ENCODE data around the gene AQP12A.

Gene AQP12A

GRCh38 chr2:240711701-240712100 is 20.0 kb downstream of the AQP12A start:
- DNase-seq, result no peak

GRCh38 chr2:240712121-240712520 is 20.5 kb downstream of the AQP12A start:
- no peak for DNase-seq

GRCh38 chr2:240713071-240713927 is 21.6 kb downstream of the AQP12A start:
- no peak for DNase-seq

GRCh38 chr2:240713928-240714746 is 22.5 kb downstream of the AQP12A start:
- DNase-seq, result no peak

GRCh38 chr2:240714747-240715725 is 23.4 kb downstream of the AQP12A start:
- DNase-seq, result no peak

DNA sequence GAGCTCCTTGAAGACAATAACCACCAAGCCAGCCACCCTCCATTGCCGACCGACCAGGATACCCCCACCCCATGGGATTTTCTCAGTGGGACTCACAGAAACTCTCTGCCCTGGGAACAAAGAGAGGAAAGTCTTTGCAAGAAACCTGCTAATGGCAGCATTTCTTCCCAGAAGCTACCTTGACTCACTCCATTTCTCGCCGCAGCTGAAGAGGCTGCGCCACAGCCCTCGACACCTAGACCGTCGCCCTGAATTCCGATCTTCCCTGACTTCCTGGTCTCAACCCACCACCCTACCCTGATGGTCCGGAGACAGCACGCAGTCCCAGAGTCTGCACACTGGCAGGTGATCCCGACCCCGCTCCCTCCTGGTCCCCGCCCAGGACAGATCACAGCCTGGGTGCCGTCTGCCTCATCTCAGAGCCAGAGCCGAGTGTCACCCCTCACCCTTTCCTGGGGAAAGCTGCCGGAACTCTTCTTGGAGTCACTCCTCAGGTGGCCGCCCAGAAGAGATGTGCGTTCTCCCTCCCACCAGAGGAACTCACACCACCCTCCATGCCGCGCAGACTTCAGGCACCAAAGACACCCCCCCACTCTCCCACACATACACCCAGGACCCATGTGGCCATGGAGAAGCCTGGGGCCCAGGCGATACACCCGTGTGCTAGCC is 24.6 kb downstream of the AQP12A start:
- DNase-seq, result no peak

GRCh38 chr2:240717181-240717641 is 25.5 kb downstream of the AQP12A start:
- no peak for DNase-seq

DNA sequence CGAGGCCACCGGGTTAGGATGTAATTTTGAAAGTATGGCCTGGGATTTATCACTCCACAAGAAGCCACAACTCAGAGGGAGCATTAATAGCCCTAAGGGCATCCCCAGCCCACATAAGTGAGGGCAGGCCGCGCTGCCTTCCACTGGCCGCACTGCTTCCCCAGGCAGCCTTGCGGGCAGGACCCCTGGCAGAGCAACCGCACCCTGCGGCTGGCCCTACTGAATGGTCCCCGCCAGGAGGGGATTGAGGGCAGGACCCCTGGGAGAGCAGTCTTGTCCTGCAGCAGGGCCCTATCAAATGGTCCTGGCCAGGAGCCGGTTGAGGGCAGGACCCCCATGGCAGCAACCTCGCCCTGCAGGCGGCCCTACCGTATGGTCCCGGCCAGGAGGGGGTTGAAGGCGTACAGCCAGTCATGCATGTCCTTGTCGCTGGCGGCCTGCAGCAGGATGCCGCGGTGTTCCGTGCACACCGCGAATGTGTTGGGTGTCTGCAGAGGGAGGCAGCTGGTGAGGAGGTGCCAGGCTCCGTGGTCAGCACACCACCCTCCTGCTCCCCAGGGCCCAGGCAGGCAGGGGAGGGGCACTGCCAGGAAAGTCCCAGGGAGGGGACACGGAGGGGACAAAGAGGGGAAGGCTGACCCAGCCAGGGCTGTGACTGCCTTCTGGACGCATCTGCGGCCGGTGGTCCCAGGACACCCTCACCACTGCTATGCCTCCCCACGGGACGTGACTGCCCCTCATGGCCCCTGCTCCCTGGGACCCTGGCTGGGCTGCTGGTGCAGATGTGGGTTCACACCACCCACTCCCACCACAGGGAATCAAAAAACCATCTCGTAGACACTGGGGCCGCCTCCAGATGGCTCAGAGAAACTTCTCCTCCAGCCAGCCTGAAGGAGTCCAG is 26.3 kb downstream of the AQP12A start:
- DNase-seq, result no peak

DNA sequence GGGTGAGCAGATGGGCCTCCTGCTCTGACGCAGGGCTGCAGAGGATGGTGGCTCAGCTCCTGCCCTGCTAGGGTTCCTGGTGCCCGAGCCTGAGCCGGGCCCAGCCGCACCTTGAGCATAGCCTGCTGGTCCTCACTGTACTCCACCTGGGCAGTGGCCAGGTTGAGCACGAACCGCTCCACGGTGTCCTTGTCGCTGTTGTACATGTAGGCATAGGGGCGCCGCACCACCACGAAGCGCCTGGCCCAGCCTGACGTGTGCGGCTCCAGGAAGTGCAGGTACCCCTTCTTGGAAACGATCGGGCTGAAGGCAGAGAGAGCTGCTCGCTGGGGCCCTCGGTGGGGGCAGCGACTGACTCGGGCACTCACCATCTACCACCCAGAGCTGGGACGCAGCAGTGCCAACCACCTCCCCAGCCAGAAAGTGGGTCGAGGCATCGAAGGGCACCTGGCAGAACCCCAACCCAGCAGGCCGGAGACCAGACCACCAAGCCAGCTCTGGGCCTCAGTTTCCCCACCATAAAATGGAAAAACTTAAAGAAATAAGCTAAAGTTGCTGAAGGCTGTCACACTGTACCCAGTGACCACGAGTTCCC is 27.3 kb downstream of the AQP12A start:
- no peak for DNase-seq

DNA sequence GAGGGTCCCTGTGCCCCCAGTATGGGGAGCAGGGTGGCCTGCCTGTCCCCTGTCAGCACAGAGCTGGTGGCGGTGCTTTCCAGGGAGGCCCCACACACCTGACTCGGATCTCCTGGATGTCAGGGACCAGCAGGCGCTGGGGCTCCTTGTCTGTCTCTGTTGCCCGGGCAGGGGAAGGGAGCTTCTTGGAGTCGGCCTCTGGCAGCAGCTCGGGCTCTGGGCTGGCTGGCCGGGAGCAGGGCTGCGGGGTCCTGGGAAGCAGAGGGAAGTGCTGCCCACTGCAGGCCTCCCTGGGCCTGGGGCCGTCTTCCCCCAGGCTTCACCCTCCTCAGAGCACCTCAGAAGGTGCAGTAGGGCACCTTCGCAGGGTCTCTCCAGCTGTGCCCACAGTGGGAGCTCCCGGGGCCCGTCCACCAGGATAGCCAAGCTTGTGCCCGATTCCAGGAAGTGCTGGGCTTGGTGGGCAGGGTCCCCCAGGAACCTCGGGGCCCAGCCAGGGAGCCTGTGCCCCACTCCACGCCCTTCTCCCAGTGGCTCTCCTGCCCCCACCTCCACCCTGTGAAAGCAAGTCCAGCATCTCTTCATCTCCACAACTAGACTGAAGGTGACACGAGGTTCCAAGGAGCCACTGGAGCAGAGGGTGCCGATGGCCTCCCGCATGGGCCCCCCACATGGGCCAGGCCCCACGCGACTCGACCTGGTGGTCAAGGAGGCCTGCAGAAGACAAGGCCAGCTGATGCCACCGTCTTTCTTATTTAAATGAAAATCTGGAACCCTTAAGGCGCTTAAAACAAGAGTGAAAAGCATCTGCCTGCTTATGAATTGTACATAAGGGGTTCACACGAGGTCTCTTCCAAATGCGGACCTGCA is 28.2 kb downstream of the AQP12A start:
- no peak for DNase-seq

- no peak for DNase-seq
These were observed 29.3 kb downstream of the AQP12A start for GRCh38 chr2:240720686-240721595.

DNA sequence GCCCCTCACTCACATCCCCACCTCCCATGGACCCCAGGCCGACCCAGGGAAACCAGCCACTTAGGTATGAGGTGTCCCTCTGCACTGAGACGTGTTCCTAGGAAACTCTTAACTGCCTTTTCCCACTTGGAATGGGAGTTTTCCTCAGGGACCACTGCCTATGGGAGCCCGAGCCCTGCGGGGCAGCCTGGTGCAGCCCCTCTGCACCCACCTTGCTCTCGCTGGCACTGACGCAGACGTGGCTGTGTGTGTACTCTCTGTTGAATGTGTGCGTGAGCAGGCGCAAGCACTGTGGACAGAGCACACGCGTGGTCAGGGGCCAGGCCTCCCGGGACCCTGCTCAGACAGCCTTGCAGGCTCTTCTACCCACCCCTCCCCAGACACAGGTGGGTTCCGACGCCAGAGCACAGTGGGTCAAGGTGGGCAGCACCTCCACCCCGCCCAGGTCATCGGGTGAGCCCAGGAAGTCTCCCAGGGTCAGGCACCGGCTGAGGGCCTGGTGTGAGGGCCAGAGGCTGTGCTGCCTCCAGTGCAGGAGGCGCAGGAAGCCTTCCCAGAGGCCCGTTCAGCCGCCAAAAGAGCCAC is 30.0 kb downstream of the AQP12A start:
- DNase-seq, result no peak

DNA sequence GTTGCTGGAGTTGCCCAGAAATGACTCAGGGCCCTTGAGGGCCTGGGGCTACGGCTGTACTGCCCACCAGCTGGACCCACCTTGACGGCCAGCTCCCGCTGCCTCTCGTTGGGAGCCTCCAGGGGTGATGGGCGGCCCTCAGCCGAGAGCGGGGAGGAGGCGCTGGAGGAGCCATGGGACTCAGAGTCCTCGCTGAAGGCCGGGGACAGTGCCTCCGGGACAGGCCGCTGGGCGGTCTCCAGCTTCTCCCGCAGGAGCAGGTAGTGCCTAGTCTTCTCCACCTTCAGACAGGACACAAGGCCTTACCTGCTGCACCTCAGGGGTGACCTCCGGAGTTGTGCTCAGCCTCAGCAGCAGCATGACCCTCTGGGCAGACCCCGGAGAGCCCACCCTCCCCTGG is 30.7 kb downstream of the AQP12A start:
- DNase-seq, result no peak

DNA sequence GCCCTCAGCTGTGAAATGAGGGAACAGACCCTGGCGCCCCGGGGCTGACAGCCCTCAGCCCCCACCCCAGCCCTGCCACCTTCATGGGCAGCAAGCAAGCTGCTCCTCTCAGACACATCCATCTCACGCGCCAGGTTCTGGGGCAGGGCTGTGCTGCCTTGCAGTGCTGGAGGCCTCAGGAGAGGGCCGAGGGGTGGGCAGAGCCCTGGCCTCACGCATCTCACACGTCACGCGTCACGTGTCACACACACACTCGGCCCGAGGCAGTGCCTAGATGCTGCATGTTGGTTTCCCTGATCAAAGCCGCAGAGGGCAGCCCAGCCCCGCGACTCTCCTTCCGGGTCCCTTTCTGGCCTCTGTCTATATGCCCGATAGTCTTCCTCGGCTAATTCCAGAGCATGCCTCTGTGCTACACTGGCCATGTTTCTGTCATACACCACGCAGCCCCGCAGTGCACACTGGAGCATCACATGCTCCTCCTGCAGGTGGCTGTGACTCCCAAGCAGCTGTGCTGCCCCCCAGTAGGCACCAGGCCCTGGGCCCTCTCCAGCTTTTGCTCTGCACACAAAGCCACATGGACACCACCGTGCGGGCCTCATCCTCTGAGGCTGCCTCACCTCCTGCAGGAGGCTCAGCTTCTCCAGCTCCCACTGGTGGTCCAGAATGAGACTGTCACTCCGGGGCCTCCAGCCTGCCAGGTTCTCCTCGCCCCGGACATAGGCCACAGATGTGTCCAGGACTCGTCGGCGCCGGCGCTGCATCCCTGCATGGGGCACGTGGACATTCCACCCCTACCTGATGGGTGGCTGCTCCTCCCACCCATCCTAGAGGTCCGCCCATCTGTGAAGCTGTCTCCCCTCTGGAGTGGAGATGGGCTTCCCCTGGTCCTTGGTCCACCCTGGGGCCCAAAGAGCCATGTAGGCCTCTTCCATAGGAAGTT is 31.4 kb downstream of the AQP12A start:
- no peak for DNase-seq

DNA sequence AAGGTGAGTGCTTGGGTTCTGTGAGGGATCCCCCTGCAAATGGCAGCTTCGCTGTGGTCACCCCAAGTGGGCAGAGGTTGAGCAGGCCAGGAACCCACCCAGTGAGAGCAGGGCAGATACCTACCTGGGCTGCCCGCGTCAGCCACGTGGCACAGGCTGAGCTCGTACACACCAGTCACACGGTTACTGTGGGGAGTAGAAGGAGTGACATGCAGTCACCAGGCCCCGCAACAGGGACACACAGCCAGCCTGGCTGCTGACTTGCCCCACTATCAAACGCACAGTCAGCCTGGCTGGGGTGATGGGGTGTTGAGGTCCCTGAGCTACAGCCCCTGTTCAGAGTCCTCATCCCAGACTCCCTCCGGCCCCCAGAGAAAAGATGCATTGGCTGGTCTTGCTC is 32.2 kb downstream of the AQP12A start:
- DNase-seq, result no peak

GRCh38 chr2:240724431-240724830 is 32.8 kb downstream of the AQP12A start:
- no peak for DNase-seq

- no peak for DNase-seq
These were observed 33.6 kb downstream of the AQP12A start for GRCh38 chr2:240725266-240725665.

Data from NCI-H524 treated with DMSO at 0.1 percent for 48 hours (cell line).